GM19397 (cell line): ENCODE results near the gene ZNF543.
"Not testable (repeated sequence)": the region's sequence is repeated elsewhere in the genome, so short reads cannot be mapped to it uniquely, and the experiment has no call there.

Experiments
- ATAC-seq: cut with Tn5 transposase; IDR thresholded peaks from one replicate; pipeline ENCODE4 v1.9.1; 2021; ENCODE audit warnings: mild to moderate bottlenecking, moderate library complexity; ENCODE audit not compliant: unreplicated experiment

ZNF543 gene

DNA sequence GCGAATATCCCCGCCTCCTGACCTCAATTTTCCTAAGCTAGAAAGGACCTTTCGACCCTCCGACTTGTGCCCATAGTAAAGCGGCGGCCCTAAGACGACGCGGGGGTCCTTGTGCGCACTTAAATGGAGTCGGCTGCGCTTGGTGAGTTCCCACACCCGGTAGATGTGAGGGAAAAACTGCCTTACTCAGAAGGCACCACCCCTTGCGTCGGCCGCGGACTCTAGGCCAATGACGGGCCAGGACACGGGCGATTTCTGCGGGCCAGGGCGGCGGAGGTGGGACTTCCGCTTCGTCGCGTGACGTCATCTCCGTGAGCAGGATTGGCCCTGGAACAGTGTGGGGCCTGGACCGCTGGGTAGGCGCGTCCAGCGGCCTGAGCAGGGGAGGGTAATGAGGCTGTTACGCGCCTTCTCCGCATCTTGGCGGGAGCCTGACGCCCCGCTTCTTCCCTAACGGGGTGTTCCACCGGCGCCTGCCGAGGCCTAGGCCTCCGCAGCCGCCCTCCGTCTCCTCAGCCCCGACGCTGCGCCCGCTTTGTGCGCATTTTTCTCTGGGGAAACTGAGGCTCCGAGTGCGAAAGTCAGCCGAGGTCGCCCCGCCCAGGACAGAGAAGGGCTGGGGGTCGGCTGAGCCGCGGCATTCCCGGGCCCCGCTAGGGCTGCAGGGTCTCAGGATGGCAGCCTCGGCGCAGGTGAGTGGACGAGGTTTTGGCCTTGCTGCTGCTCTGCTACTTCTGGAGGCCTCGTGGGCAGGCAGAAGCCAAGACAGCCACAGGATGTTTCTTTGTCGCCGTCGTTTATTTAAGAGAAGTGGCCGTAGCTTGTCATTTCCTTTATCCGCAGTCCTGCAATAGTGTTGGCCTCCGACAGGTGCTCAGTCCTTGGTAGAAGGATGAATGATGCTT lies at the start of gene ZNF543:
ZNF543 (plus strand) TSS at position 293 of the 905 bp plus-strand sequence; CDS start at position 675, 382 bp downstream.
- peak; percentile 97 for ATAC-seq

DNA sequence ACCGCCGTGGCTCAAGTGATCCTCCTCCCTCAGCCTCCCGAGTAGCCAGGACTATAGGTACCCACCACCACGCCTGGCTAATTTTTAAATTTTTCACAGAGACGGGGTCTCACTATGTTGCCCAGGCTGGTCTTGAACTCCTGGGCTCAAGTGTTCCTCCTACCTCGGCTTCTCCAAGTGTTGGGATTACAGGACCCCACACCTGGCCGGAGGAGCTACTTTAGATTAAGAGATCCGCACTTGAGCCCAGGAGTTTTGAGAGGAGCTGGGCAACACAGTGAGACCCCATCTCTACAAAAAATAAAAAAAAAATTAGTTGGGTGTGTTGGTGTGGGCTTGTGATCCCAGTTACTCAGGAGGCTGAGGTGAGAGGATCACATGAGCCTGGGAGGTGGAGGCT lies 49.0 kb upstream of the ZNF543 start:
- no peak for ATAC-seq

DNA sequence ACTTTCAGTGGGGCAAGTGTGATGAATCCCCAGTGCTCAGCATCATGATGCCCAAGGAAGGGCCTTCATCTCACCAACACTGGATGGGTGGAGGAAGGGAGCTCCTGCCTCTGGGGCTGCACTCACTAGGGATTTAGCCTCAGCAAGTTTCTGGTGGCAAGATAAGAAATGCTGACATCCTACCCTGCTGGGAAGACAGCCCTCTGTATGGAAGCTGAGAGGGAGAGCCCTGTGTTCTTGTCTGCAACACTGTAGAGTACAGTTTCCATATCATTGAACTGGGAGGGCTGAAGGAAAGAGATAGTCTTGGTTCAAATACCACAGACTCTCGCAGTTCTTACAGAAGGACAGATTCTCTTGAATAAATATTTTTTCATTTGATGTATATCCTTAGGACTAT lies 47.3 kb upstream of the ZNF543 start:
- no peak for ATAC-seq

DNA sequence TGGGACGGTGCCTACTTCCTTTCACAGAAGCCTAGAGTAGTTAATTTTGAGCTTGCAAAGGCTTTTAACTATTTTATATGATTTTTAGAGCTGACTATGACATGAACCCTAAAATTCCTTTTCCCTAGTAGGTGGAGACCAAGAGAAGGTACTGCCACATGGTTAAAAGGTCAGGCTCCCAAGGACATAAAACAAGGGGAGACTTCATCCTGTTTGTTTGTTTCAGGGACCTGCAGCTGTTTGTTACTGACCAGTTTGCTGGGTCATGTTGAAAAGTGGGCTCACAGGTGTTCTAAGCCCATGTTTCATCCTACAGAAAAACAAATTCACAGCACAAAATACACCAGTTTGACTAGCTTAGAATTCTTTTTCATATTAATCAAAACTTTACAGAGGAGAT lies 43.8 kb upstream of the ZNF543 start:
- ATAC-seq: no peak

DNA sequence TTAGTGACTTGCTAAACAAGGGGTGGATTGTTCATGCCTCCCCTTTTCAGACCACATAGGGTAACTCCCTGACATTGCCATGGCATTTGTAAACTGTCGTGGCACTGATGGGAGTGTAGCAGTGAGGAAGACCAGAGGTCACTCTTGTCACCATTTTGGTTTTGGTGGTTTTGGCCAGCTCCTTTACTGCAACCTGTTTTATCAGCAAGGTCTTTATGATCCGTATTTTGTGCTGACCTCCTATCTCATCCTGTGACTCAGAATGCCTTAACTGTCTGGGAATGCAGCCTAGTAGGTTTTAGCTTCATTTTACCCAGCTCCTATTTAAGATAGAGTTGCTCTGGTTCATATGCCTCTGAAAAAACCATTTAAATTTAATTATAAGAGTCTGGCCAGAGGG lies 41.8 kb upstream of the ZNF543 start:
- not testable (repeated sequence) for ATAC-seq

DNA sequence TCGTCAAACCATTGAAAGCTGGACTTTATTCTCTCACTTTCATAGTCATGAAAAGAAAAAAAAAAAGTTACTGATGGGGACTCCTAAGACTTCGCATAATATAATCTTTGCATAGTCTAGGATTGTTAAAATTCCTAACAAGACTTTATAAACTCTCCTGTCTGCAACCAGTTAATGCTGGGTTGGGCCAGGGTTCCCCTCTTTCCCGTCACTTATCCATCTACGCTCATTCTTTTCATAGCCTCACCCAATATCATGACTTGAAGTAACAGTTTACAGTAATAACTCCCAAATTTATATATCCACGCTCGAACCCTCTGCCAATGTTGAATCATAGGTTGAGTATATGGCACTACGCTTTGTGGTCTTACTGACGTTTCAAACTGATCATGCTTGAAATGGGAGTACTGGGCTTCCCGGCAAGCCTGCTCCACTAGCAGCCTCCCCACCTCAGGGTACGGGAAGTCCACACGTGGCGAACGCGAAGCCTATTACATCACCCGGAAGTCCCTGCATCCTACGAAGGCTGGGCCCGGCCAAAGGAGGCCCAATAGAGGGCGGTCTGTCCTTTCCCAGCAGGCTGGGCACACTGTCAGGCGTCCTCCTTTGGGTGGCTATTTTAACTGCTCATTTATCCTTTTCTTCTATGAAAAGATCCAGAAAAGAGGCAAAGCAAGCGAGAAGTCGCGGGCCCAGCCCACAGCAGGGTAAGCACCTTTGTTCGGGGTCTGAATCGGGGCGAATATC lies 40.7 kb upstream of the ZNF543 start:
- peak; percentile 73 for ATAC-seq

DNA sequence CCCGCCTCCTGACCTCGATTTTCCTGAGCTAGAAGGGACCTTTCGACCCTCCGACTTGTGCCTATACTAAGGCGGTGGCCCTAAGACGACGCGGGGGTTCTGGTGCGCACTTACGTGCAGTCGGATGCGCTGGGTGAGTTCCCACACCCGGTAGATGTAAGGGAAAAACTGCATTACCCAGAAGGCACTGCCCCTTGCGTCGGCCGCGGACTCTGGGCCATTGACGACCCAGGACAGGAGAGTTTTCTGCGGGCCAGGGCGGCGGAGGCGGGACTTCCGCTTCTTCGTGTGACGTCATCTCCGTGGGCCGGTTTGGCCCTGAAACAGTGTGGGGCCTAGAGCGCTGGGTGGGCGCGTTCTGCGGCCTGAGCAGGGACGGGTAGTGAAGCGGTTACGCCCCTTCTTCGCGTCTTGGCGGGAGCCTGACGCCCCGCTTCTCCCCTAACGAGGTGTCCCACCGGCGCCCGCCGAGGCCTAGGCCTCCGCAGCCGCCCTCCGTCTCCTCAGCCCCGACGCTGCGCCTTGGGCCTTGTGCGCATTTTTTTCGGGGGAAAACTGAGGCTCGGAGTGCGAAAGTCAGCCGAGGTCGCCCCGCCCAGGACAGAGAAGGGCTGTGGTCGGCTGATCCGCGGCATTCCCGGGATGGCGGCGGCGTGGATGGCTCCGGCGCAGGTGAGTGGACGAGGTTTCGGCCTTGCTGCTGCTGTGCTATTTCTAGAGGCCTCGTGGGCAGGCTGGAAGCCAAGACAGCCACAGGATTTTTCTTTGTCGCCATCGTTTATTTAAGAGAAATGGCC lies 39.9 kb upstream of the ZNF543 start, which contains the start of gene ZNF460:
ZNF460 (plus strand) TSS at position 321 of the 797 bp plus-strand sequence; CDS start at position 643, 322 bp downstream.
- ATAC-seq: peak; percentile 72

DNA sequence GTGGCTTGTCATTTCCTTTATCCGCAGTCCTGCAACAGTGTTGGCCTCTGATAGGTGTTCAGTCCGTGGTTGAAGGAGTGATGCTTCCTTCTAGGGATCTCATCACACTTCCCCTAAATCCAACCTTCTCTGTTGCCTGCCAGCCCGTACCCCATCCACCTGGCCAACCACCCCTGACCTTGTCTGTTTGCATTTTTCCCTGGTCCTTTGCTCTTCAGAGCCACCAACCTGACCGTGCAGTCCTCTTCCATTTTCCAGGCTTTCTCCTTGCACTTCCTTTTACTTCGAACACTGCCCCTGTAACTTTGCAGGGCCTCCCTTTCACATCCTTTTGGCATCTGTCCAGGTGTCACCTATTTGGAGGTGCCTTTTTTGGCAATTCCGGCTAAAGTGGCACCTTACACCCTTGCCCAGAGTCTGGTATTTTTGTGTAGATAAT lies 39.3 kb upstream of the ZNF543 start:
- no peak for ATAC-seq

DNA sequence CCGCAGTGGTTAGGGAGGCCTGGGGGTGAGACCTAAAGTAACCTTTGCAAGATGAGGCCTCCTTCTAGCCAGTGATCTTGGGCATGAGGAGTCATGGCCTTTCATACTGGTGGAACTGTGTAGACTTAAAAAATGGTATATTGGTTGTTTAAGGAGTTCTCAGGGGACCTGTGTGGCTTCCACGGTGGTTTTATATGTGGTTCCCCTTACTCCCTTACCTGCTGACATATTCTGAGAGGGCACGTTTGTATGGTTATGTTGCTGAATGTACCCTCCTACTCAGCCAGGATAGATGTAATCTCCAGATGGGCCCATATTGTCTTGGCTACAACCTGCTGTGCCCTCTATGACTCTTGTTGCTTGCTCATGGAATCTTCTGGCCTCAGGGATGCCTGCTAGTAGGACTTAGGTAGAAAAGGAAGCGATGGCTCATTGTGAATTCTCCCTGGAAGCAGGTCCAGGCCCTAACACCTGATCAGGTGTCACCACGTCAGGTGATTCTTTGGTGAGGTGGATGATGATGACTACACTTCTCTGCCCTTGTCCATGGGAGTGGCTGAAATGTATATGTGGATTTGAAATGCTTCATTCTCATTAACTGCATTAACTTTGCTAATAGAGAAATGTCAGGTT lies 38.1 kb upstream of the ZNF543 start:
- ATAC-seq: no peak

DNA sequence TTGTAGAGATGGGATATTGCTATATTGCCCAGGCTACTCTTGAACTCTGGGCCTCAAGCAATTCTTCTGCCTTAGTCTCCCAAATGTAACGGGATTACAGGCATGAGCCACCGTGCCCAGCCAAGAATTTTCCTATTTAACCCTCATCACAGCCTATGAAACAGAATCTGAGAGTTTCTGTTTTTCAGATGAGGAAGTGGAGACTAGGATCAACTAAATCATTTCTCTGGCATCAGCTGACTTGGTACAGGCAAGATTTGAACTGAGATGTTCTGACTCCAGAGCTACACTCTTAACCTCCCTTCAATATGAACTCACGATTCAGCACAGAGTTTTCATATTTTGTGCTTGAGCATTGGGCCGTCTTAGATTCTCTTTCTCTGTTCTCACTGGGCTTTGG lies 31.9 kb upstream of the ZNF543 start:
- ATAC-seq: no peak

DNA sequence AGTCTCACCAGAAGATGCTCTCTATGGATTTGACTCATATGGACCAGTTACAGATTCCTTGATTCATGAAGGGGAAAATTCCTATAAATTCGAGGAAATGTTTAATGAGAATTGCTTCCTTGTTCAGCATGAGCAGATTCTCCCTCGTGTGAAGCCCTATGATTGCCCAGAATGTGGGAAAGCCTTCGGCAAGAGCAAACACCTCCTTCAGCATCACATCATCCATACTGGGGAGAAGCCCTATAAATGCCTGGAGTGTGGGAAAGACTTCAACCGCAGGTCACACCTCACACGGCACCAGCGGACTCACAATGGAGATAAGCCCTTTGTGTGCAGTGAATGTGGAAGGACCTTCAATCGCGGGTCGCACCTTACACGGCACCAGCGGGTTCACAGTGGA lies 29.3 kb upstream of the ZNF543 start:
- ATAC-seq: no peak

DNA sequence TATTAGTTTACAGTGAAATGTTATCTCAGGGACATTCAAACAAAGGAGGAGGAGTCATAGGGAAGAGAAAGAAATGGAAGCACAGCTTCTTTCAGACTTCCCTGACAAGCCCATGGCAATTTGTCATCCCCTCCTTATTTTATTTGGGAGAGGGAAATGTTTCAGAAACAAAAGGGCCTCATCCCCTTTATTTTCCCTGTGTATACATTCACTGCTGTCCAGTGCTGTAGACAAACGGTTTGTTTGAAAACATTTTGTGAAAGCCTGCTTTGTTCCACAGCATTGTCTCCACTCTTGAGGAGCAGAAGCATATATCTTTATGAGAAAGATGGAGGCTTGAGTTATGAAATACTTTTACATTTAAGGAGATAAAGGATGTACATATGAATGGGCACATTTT lies 27.7 kb upstream of the ZNF543 start:
- no peak for ATAC-seq

DNA sequence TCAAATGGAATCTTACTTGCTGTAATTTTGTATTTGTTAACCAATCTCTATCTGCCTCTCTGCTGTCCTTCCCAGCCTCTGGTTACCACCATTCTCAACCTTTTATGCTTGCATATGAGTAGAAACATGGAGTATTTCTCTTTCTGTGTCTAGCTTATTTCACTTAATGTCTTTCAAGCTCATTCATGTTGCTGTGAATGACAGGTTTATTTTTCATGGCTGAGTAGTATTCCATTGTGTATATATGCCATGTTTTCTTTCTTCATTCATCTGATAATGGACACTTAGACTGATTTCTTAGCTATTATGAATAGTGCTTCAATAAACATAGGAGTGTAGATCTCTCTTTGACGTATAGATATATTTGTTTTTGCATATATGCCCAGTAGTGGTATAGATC lies 26.6 kb upstream of the ZNF543 start:
- no peak for ATAC-seq

DNA sequence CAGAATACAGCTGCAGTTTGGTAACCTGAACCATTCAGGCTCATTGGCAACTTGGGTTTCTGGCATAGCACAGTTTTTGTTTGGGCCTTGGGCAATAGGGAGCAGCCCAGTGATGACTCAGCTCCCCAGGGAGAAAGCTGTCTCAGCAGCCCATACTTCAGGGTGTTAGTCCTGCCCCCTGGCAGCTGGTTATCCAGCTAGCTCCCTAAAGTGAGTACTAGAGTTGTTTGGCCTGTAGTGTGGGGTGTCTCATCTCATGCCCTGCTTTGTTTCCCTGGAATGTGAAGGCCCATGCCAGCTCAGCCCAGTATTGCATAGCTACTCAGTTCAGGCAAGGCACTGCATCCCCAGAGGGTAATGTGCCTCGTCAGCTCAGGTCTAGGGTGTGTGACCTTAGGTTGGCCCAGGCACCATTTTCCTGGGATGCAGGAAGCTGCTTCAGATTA lies 18.2 kb upstream of the ZNF543 start:
- ATAC-seq: no peak

DNA sequence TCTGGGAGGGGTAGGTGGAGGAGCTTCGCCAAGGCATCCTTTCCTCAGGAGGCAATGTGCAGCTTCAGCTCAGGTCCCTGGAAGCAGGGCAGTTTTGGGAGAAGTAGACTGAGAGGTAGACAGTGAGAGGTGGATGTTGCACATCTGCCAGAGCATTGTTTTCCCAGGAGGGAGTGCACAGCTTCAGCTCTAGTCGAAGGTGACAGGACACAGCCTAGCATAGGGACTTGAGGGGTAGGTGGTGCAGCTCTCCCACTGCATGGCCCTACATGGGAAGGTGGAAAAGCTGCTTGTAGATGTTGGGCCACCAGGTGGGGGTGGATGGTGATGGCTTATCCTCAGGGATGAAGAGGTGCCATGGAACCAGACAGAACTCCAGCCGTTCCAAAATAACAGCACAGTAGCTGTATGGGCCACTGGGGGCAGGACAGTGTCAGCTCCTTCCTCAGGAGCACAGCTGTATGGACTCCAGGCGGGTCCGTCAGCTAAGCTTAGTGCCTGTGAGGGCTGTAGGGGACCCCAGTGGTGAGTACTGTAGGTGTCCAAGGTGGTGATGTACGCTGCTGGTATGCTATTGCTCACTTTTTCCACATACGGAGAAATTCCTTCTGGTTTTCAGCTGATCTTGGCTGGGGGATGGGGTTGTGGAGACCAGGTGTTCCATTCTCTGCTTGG lies 17.4 kb upstream of the ZNF543 start:
- ATAC-seq: no peak

DNA sequence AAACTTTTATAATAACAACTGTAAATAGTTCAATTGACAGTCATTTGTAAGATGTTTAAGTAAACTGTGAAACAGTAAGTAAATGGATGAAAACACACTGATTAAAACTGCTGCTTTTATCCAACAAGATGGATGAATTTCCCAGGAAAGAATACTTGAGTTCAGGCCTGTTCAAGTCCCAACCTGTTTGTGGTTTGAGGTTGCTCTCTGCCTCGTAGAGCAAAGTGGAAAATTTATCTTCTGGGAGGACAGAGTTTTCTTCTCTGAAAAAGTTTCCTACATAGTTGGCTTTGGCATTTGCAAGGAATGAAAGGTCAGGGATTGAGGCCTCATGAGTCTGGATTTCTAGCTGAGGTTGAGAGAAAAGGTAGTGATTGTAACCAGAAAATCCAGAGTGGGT lies 15.2 kb upstream of the ZNF543 start:
- no peak for ATAC-seq

DNA sequence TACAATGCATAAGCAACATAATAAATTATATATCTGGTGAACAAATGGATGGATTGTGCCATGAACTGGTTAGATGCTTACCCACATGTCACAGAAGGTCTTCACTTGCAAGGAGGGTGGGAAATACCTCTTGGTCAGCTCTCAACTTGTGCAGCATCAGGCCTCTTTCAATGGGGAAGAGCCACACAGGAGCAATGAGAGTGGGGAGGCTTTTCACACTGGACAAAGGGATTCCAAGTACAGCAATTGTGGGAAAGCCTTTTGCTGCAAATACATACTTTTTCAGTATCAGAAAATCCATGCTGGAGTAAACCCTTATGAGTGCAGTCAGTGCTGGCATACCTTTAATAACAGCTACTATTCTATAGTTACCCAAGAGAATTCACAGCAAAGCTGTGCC lies 11.8 kb upstream of the ZNF543 start:
- ATAC-seq: no peak

DNA sequence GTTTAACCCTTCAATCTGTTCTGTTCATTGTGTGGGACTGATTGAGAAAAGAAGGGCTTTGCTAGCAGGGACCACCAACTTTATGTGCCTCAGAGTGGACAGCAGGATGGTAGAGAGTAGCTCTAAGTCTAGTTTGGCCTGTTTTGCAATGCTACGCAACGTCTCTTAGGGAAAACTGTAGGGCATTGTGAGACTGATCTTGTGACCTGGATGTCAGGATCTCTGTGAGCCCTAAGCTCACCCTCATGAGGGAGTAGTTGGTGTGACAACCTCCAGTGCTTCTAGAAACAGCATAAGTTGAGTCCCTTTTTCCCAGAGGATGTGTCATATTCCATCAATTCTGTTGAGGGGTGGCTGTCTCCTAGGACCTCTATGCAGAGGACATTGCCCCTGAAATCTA lies 9.5 kb upstream of the ZNF543 start:
- no peak for ATAC-seq

DNA sequence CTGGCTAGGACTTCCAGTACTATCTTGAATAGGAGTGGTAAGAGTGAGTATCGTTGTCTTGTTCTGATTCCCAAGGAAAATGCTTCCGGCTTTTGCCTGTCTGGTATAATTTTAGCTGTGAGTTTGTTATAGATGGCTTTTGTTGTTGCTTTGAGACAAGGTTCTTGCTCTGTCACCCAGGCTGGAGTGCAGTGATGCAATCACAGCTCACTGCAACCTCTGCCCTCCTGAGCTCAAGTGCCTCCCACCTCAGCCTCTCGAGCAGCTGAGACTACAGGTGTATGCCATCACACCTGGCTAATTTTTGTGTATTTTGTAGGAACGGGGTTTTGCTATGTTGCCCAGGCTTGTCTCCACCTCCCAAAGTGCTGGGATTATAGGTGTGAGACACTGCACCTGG lies 6.1 kb upstream of the ZNF543 start:
- ATAC-seq: no peak

DNA sequence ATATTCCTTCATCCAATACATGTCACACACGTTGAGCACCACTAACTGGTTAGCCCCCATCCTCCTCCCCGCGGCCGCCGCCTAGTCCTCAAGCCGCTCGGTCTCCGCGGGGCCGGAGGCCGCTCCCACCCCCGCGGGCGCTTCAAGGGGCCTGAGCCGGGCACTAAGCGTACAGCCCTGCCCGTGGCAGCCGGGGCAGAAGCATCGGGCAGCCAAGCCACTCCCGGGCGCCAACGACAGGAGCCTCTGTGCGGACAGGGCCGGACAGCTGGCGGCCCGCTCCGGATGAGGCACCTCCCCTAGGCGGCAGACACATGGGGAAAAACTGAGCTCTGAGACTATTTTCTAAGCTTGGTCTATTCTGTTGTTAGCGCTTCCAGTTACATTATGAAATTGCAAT lies 2.8 kb upstream of the ZNF543 start:
- ATAC-seq: no peak
